ENCODE results near the gene RAB25. TPM values are rescaled to one million over a fixed set of nuclear protein-coding genes. Genes with fewer than 3 reads are reported as not detected.

The RAB25 gene
- polyA plus RNA-seq, 1 experiment, result not detected

GRCh38 chr1:156081917-156082308 is 21.0 kb downstream of the RAB25 start:
- ChIA-PET CTCF (interaction anchor here (0.9 to 4.7 kb wide), 2 partner anchors 48 to 144 kb away, joined by 3 to 25 read pairs; no protein-coding TSS in a partner anchor), POLR2A (interaction anchor here (0.6 kb wide), 1 partner anchor 147 kb away, joined by 3 read pairs; no protein-coding TSS in a partner anchor)
- Histone ChIP-seq H3K4me3 (ENCODE audit: low read depth, low read length) (peak overlapping the region; percentile 64), H3K27me3 (ENCODE audit: control insufficient read depth, insufficient read depth, low read length) (no peaks in the 10 kb centered on the region), H3K36me3 (ENCODE audit: control insufficient read depth, insufficient read depth, low read length) (peaks cover 1% of the 10 kb centered on the region; the same call in 1 of the 2 replicates)
- no peak for DNase-seq (ENCODE audit: low read depth)
- TF ChIP-seq CTCF (IDR thresholded peaks at IDR 0.05; ENCODE audit: insufficient read depth, low read depth, low read length), result no peak

DNA sequence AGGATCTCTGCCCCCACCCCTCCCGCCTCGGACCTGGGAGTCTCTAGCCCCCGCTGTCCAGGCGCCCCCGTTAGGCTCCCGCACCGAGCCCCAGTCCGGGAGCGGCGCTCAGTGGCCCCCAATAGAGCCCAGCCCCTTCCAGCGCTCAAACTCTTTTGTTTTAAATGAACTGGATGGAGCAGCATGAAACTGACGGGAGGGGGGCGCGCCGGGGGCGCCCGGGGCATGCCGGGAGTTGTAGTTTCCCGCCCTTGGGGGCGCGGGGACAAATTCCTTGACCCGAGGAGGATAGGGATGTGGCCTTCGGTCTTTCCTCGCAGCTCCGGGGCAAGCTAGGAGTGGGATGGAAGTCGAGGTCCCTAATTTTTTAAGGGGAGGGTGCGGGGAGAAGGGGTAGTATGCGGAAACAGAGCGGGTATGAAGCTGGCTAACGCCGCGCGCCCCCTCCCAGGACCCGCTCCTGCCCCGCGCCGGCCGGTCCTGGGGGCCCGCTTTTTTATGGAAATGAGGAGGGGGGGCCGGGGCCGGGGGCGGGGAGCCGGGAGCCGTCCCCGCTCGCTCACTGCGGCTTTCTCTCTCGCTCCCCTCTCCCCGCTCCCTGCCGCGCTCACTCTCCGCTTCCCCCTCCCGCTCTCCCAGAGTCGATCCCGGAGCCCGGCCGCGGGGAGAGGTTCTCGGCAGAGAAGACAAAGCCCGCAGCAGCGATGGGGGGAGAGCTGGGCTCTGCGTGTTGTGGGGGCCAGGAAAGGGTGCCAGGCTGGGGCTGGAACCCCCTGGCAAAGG is 21.5 kb downstream of the RAB25 start, which contains the start of gene MEX3A:
Gene MEX3A, minus strand, starts transcription at position 157 of the 783 bp plus-strand sequence. CDS start 467 bp downstream, outside the sequence.
- Histone ChIP-seq H3K4me3 (ENCODE audit: low read depth, low read length) (peak within 1 kb of the TSS; percentile 64), H3K27me3 (ENCODE audit: control insufficient read depth, insufficient read depth, low read length) (no peaks in the 10 kb centered on the region), H3K36me3 (ENCODE audit: control insufficient read depth, insufficient read depth, low read length) (no peaks in the 10 kb centered on the region; the same call in 1 of the 2 replicates)
- no peak for DNase-seq (ENCODE audit: low read depth)
- no peak for TF ChIP-seq CTCF (IDR thresholded peaks at IDR 0.05; ENCODE audit: insufficient read depth, low read depth, low read length)
- POLR2A ChIA-PET, result no interaction called here
- CTCF ChIA-PET, result interaction anchor here (0.9 to 27.9 kb wide), 4 partner anchors 14 to 143 kb away, joined by 3 to 983 read pairs (median 16); partner anchors contain the start of gene LMNA

- Histone ChIP-seq H3K27me3 (ENCODE audit: control insufficient read depth, insufficient read depth, low read length) (no peaks in the 10 kb centered on the region), H3K4me3 (ENCODE audit: low read depth, low read length) (no peak overlapping the region; the same call in 1 of the 2 replicates), H3K36me3 (ENCODE audit: control insufficient read depth, insufficient read depth, low read length) (no peaks in the 10 kb centered on the region; the same call in 1 of the 2 replicates)
- POLR2A ChIA-PET, result no interaction called here
- CTCF ChIA-PET, result interaction anchor here (0.7 to 27.9 kb wide), 5 partner anchors 13 to 142 kb away, joined by 3 to 983 read pairs (median 7); partner anchors contain the start of gene LMNA
- TF ChIP-seq CTCF (IDR thresholded peaks at IDR 0.05; ENCODE audit: insufficient read depth, low read depth, low read length), result no peak
- DNase-seq (ENCODE audit: low read depth), result no peak
Measured at GRCh38 chr1:156083800-156084790, 23.1 kb downstream of the RAB25 start.

- H3K4me3 ChIP-seq (ENCODE audit: low read depth, low read length), result no peak overlapping the region
- DNase-seq (ENCODE audit: low read depth), result no peak
- no peaks in the 10 kb centered on the region for H3K27me3 ChIP-seq (ENCODE audit: control insufficient read depth, insufficient read depth, low read length)
- ChIA-PET POLR2A (interaction anchor here (0.5 kb wide), 1 partner anchor 16 kb away, joined by 8 read pairs; no protein-coding TSS in a partner anchor), CTCF (interaction anchor here (1.1 to 27.9 kb wide), 4 partner anchors 10 to 139 kb away, joined by 3 to 983 read pairs (median 4); partner anchors contain the start of gene LMNA)
- no peak for TF ChIP-seq CTCF (IDR thresholded peaks at IDR 0.05; ENCODE audit: insufficient read depth, low read depth, low read length)
- H3K36me3 ChIP-seq (ENCODE audit: control insufficient read depth, insufficient read depth, low read length), result no peaks in the 10 kb centered on the region; the same call in 1 of the 2 replicates
Measured at GRCh38 chr1:156086256-156086662, 25.3 kb downstream of the RAB25 start.
